ENCODE results near the gene GFRA1. TPM values are rescaled to one million over a fixed set of nuclear protein-coding genes. Genes with fewer than 3 reads are reported as not detected.

The GFRA1 gene
- total and polyA plus RNA-seq, 2 donors (not counting 3 experiments of a cell fraction or from before 2014, with no cell fraction given), result 0.22 to 0.88 TPM

GRCh38 chr10:116270126-116270770 is 2.8 kb downstream of the GFRA1 start:
- ChIA-PET POLR2A (no interaction called here), CTCF (interaction anchor here (0.6 to 3.5 kb wide), 2 partner anchors 17 to 18 kb away, joined by 3 to 8 read pairs; no protein-coding TSS in a partner anchor)
- Histone ChIP-seq H3K4me2 (ENCODE audit: insufficient read depth, low read length) (no peak overlapping the region), H3K27me3 (ENCODE audit: control insufficient read depth in 2 of 2, insufficient read depth in 2 of 2, low read length in 2 of 2) (peaks cover 45 to 55% of the 10 kb centered on the region in 2 experiments), H3K27ac (ENCODE audit: insufficient read depth, low read depth, low read length) (no peak overlapping the region), H3K9me3 (replicated peaks; ENCODE audit: control insufficient read depth, insufficient read depth, low read length) (no peaks in the 10 kb centered on the region), H3K79me2 (ENCODE audit: control insufficient read depth, insufficient read depth, low read length) (no peaks in the 10 kb centered on the region), H3K4me1 (ENCODE audit: control insufficient read depth, extremely low read depth, insufficient read depth, low read length) (peaks cover 11% of the 10 kb centered on the region), H4K20me1 (replicated peaks; ENCODE audit: control insufficient read depth, extremely low read depth, insufficient read depth, low read length) (no peaks in the 10 kb centered on the region), H3K9me1 (replicated peaks; ENCODE audit: control insufficient read depth, extremely low read depth, insufficient read depth, low read length) (no peaks in the 10 kb centered on the region), H3K9ac (replicated peaks; ENCODE audit: extremely low read depth, insufficient read depth, low read length) (no peak overlapping the region), H3K36me3 (ENCODE audit: control insufficient read depth in 2 of 2, extremely low read depth in 1 of 2, insufficient read depth in 2 of 2, low read length in 2 of 2) (no peaks in the 10 kb centered on the region), H2AFZ (ENCODE audit: low read depth, low read length) (no peak overlapping the region), H3K4me3 (replicated peaks in 1 of 3; ENCODE audit: insufficient read depth in 1 of 3, low read depth in 1 of 3, low read length in 3 of 3) (no peak overlapping the region)
- intact Hi-C loops (cut with micrococcal nuclease), result loop anchor here (5.0 kb wide), 3 partner anchors 318 to 468 kb away; no protein-coding TSS in a partner anchor
- no peak for FAIRE-seq
- BruUV-seq (replicated peaks), result no TSS peak
- no peak for TF ChIP-seq POLR2AphosphoS5 (IDR thresholded peaks at IDR 0.05; ENCODE audit: insufficient read depth, low read depth, low read length)
- no peak for TF ChIP-seq MYC (IDR thresholded peaks at IDR 0.05; ENCODE audit: low read depth, low read length)
- no peak for TF ChIP-seq MAX (IDR thresholded peaks at IDR 0.05; ENCODE audit: insufficient read depth, insufficient read length)
- TF ChIP-seq FOS (IDR thresholded peaks at IDR 0.05; ENCODE audit: borderline replicate concordance, insufficient read depth, low read length), result no peak
- no peak for TF ChIP-seq JUN (IDR thresholded peaks at IDR 0.05; ENCODE audit: borderline replicate concordance, insufficient read depth, insufficient read length, low read depth)
- TF ChIP-seq CTCF (IDR thresholded peaks at IDR 0.05; ENCODE audit: extremely low read depth in 1 of 2, insufficient read depth in 1 of 2, low read depth in 1 of 2, low read length in 2 of 2), result no peak
- TF ChIP-seq GATA2 (IDR thresholded peaks at IDR 0.05; ENCODE audit: insufficient read depth, insufficient read length, low read depth, low read length), result no peak
- no peak for TF ChIP-seq EZH2 (IDR thresholded peaks at IDR 0.05; ENCODE audit: borderline replicate concordance, low read depth, low read length, severe bottlenecking)
- no peak for TF ChIP-seq POLR2A (IDR thresholded peaks at IDR 0.05; ENCODE audit: low read depth, low read length)
- DNase-seq (ENCODE audit: low read depth, low spot score), result no peak
- dilution Hi-C loops (cut with MboI; ENCODE audit: extremely low pct_ligation_motif_present, low sequenced_read_pairs), result no loop called here
